ENCODE results near the gene GM2A. TPM values are rescaled to one million over a fixed set of nuclear protein-coding genes. Genes with fewer than 3 reads are reported as not detected.

Gene GM2A
- total and polyA plus RNA-seq, 9 of the 15 experiments (the other 6 are each of a cell fraction or from before 2014, with no cell fraction given): 5.8 to 36.0 (median 10.0) TPM

DNA sequence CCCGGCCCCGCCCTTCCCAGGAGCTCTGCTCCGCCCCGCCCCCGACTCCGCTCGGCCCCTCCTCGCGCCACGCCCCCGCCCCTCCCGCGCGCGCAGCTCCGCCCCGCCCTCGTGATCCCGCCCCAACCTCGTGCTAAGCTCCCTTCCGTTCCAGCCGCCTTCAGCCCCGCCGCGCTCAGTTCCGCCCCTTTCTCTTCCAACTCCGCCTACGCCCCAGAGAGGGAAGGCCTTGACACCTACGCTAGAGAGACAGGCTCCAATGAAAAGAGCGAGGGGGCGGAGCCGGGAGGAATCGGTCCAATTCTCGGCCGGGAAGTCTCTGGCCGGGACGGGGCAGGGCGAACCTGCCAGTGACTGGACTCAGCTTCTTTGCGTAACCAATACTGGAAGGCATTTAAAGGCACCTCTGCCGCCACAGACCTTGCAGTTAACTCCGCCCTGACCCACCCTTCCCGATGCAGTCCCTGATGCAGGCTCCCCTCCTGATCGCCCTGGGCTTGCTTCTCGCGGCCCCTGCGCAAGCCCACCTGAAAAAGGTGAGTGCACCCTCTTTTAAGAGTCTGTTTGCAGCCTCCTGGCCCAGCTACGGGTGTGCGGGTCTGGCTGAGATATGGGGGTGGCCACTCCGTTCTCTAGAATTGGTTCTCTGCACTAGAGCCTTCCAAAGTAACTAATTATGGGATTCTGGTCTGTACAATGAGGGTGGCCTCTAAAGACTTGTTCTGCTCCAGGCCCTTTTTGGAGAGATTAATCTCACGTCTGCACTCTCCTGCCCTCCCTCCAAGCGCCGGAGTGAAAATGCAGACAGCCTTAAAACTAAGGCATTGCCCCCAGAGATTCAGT is at the start of gene GM2A (continued):
- TF ChIP-seq, protein P1, sequence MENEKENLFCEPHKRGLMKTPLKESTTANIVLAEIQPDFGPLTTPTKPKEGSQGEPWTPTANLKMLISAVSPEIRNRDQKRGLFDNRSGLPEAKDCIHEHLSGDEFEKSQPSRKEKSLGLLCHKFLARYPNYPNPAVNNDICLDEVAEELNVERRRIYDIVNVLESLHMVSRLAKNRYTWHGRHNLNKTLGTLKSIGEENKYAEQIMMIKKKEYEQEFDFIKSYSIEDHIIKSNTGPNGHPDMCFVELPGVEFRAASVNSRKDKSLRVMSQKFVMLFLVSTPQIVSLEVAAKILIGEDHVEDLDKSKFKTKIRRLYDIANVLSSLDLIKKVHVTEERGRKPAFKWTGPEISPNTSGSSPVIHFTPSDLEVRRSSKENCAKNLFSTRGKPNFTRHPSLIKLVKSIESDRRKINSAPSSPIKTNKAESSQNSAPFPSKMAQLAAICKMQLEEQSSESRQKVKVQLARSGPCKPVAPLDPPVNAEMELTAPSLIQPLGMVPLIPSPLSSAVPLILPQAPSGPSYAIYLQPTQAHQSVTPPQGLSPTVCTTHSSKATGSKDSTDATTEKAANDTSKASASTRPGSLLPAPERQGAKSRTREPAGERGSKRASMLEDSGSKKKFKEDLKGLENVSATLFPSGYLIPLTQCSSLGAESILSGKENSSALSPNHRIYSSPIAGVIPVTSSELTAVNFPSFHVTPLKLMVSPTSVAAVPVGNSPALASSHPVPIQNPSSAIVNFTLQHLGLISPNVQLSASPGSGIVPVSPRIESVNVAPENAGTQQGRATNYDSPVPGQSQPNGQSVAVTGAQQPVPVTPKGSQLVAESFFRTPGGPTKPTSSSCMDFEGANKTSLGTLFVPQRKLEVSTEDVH (IDR thresholded peaks at IDR 0.05; ENCODE audit: low read depth, partially characterized antibody): no peak
- TF ChIP-seq CXXC5 (CRISPR knock-in tag; IDR thresholded peaks at IDR 0.05) (no peak; the same call in 1 of the 2 replicates), EGR1 (conservative IDR thresholded peaks at IDR 0.05) (peak; percentile 96), RHOXF2B (CRISPR knock-in tag; conservative IDR thresholded peaks at IDR 0.05) (0 out of 2 replicates have a peak, but pooled peaks have one; percentile 66), HNRNPK (IDR thresholded peaks at IDR 0.05; ENCODE audit: low read depth, low read length, poor library complexity, severe bottlenecking) (no peak), PCBP1 (IDR thresholded peaks at IDR 0.05; ENCODE audit: low read depth, low read length, poor library complexity, severe bottlenecking) (no peak), SNIP1 (IDR thresholded peaks at IDR 0.05; ENCODE audit: low read depth) (no peak), GATAD2B (IDR thresholded peaks at IDR 0.05; ENCODE audit: borderline replicate concordance) (no peak), SRSF1 (IDR thresholded peaks at IDR 0.05; ENCODE audit: low read depth, low read length) (no peak), EHMT2 (IDR thresholded peaks at IDR 0.05) (no peak), NFYB (IDR thresholded peaks at IDR 0.05; ENCODE audit: extremely low read depth, insufficient read length) (peak; percentile 71), FOS (IDR thresholded peaks at IDR 0.05; ENCODE audit: extremely low read depth, insufficient read length) (peak; percentile 60), SMC3 (conservative IDR thresholded peaks at IDR 0.05; ENCODE audit: insufficient read depth, low read depth, low read length) (no peak), BACH1 (tag; IDR thresholded peaks at IDR 0.05) (no peak), RCOR1 (IDR thresholded peaks at IDR 0.05; ENCODE audit: borderline replicate concordance in 1 of 2, low read depth in 2 of 2, low read length in 2 of 2) (peak in 1 of 2 experiments; percentile 69; a peak in 1 of 4 replicates), TEAD2 (tag; IDR thresholded peaks at IDR 0.05) (no peak), KDM5B (IDR thresholded peaks at IDR 0.05; ENCODE audit: insufficient replicate concordance, low read depth, low read length) (peak; percentile 48), BCOR (IDR thresholded peaks at IDR 0.05) (no peak), MAX (CRISPR knock-in tag; IDR thresholded peaks at IDR 0.05) (peak; percentile 83)
- TF ChIP-seq, protein P2, sequence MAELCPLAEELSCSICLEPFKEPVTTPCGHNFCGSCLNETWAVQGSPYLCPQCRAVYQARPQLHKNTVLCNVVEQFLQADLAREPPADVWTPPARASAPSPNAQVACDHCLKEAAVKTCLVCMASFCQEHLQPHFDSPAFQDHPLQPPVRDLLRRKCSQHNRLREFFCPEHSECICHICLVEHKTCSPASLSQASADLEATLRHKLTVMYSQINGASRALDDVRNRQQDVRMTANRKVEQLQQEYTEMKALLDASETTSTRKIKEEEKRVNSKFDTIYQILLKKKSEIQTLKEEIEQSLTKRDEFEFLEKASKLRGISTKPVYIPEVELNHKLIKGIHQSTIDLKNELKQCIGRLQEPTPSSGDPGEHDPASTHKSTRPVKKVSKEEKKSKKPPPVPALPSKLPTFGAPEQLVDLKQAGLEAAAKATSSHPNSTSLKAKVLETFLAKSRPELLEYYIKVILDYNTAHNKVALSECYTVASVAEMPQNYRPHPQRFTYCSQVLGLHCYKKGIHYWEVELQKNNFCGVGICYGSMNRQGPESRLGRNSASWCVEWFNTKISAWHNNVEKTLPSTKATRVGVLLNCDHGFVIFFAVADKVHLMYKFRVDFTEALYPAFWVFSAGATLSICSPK (IDR thresholded peaks at IDR 0.05; ENCODE audit: borderline replicate concordance): no peak
- TF ChIP-seq, protein P3, sequence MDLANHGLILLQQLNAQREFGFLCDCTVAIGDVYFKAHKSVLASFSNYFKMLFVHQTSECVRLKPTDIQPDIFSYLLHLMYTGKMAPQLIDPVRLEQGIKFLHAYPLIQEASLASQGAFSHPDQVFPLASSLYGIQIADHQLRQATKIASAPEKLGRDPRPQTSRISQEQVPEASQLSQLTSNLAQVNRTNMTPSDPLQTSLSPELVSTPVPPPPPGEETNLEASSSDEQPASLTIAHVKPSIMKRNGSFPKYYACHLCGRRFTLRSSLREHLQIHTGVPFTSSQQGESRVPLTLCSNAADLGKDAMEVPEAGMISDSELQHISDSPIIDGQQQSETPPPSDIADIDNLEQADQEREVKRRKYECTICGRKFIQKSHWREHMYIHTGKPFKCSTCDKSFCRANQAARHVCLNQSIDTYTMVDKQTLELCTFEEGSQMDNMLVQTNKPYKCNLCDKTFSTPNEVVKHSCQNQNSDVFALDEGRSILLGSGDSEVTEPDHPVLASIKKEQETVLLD (IDR thresholded peaks at IDR 0.05): no peak
- TF ChIP-seq, protein P4, sequence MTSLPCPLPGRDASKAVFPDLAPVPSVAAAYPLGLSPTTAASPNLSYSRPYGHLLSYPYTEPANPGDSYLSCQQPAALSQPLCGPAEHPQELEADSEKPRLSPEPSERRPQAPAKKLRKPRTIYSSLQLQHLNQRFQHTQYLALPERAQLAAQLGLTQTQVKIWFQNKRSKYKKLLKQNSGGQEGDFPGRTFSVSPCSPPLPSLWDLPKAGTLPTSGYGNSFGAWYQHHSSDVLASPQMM (CRISPR knock-in tag; IDR thresholded peaks at IDR 0.05): no peak
